Activated T-cell treated with anti-CD3 and anti-CD28 coated beads, Interleukin-2, amount 50 U/mL, for 4 hours (primary cell): ENCODE data around the gene VPS4A. TPM values are rescaled to one million over a fixed set of nuclear protein-coding genes. Genes with fewer than 3 reads are reported as not detected.
A peak's percentile ranks its signal among the peaks of the same experiment; 100 is the strongest.
"Not testable (repeated sequence)": the region's sequence is repeated elsewhere in the genome, so short reads cannot be mapped to it uniquely, and the experiment has no call there.

Source experiments
- ATAC-seq, 2 donors: fragments of 200-7000 bp; cut with Tn5 transposase; one replicate each; pipeline ENCODE4 v1.10.0; 2021
- DNase-seq: peaks from one replicate; pipeline ENCODE4 v3.0.0-alpha.2; 2020
- H3K27me3 Mint-ChIP-seq: one replicate; pipeline ENCODE4 v1.8.0; 2021; ENCODE audit warnings: low read depth, mixed read lengths
- H3K36me3 Mint-ChIP-seq: one replicate; pipeline ENCODE4 v1.8.0; 2022; ENCODE audit warnings: mixed read lengths; ENCODE audit not compliant: insufficient read depth
- H3K4me1 Mint-ChIP-seq: one replicate; pipeline ENCODE4 v1.8.0; 2021; ENCODE audit warnings: low read depth, mixed read lengths
- H3K4me3 Mint-ChIP-seq: one replicate; pipeline ENCODE4 v1.8.0; 2021; ENCODE audit warnings: mild to moderate bottlenecking, moderate library complexity, mixed read lengths
- H3K9me3 Mint-ChIP-seq: one replicate; pipeline ENCODE4 v1.8.0; 2021; ENCODE audit warnings: mixed read lengths
- total RNA-seq, 3 donors: library from RNA; stranded (reverse); gene quantifications; one replicate each; pipeline ENCODE4 v1.2.1, GENCODE V29; 2021

The VPS4A gene
- total RNA-seq: 10 to 100 TPM; 41.5 to 45.8 (median 44.1) TPM

DNA sequence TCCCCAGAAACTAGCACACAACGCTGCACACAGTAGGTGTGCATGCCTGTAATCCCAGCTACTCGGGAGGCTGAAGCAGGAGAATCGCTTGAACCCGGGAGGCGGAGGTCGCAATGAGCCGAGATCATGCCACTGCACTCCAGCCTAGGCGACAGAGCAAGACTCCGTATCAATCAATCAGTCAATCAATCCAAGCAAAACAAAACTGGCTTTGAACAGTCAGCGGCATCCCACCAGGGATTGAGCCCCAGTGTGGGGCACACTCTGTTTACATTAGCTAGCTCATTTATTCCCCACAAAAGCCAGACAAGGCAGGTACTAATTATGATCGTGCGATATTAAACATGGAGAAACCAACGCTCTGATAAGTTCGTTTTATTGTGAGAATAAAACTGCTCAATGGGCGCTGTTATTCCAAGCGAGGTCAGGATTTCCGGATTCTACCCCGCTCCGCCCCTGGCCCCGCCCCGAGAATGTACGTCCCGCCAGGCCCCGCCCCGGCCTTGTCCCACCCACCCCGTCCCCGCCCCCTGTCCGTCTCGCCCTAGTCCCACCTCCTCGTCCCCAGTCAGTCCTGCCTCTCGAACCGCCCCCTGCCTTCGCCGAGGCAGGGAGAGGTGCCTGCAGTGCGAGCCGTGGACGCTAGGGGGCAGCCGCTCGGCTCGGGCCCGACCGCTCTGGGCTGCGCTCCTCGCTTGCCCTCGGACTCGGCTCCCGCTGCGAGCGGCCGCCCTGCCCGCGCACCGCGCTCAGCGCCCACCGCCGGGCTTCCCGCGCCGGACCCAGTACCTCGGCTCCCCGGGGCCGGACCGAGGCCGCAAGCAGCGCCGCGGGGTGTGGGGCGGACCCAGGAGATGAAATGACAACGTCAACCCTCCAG lies at the start of gene VPS4A:
TSS of gene VPS4A (plus strand) at position 698 of the 880 bp plus-strand sequence. CDS start at position 860, 162 bp downstream.
- Mint-ChIP-seq H3K4me1 (peaks cover 29% of the 10 kb centered on the region), H3K36me3 (peaks cover 5% of the 10 kb centered on the region), H3K4me3 (peak within 1 kb of the TSS; percentile 100), H3K9me3 (no peaks in the 10 kb centered on the region), H3K27me3 (no peaks in the 10 kb centered on the region)
- ATAC-seq (peak; percentile 97 to 98), DNase-seq (peak; percentile 98)

DNA sequence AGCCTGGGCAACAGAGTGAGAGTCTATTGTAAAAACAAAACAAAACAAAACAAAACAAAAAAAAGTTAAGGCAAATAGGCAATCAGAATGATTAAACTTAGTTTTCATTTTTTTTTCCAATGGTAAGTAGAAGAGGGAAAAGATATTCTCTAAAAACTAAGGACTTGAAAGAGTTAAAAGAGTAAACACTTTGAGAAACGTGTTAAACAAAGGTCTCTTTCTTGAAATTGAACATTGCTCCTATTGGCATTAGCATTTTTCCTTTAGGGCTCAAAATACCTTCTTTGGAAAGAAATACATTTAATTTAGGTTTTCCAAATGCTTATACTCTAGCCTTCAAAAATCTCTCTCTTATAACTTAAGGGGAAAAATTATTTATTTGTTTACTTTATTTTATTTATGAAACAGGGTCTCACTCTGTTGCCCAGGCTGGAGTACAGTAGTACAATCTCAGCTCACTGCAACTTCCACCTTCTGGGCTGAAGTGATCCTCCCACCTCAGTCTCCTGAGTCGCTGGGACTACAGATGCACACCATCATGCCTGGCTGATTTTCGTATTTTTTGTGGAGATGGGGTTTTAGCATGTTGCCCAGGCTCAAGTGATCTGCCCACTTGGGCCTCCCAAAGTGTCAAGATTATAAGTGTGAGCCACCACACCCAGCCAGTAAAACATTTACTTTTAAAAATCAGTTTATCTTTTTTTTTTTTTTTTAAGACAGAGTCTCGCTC lies 44.7 kb upstream of the VPS4A start:
- Mint-ChIP-seq H3K4me3 (no peak overlapping the region), H3K9me3 (no peaks in the 10 kb centered on the region), H3K4me1 (no peaks in the 10 kb centered on the region), H3K27me3 (no peaks in the 10 kb centered on the region), H3K36me3 (peaks cover 15% of the 10 kb centered on the region)
- DNase-seq (no peak), ATAC-seq (no peak)

DNA sequence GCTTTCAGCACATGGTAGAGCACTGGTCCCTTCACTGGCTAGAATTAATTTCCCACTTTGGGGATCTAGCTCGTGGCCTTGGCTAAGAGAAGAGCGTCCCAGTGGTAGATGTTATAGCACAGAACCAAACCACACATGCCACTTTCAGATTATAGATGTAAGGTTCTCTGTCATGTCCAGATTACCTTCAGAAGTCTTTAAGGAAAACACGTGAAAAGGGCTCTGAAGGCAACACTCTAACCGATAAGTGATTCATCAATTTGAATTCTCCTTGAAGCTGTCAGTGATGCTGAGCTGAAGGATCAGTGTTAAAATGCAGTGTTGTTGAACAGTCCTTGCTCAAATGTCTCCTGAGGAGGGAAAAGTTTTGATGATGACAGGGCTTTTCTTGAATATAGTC lies 43.5 kb upstream of the VPS4A start:
- ATAC-seq (no peak), DNase-seq (no peak)
- no peaks in the 10 kb centered on the region for H3K27me3 Mint-ChIP-seq
- no peaks in the 10 kb centered on the region for H3K9me3 Mint-ChIP-seq
- H3K36me3 Mint-ChIP-seq: peaks cover 15% of the 10 kb centered on the region
- no peaks in the 10 kb centered on the region for H3K4me1 Mint-ChIP-seq
- H3K4me3 Mint-ChIP-seq: no peak overlapping the region

- H3K9me3 Mint-ChIP-seq: no peaks in the 10 kb centered on the region
- ATAC-seq: no peak
- H3K27me3 Mint-ChIP-seq: no peaks in the 10 kb centered on the region
- H3K36me3 Mint-ChIP-seq: peaks cover 11% of the 10 kb centered on the region
- H3K4me3 Mint-ChIP-seq: no peak overlapping the region
- no peak for DNase-seq
- H3K4me1 Mint-ChIP-seq: no peaks in the 10 kb centered on the region
Measured at GRCh38 chr16:69270395-69270794, 40.8 kb upstream of the VPS4A start.

- ATAC-seq (no peak), DNase-seq (no peak)
- H3K4me1 Mint-ChIP-seq: no peaks in the 10 kb centered on the region
- H3K36me3 Mint-ChIP-seq: peaks cover 11% of the 10 kb centered on the region
- H3K9me3 Mint-ChIP-seq: no peaks in the 10 kb centered on the region
- H3K4me3 Mint-ChIP-seq: no peak overlapping the region
- H3K27me3 Mint-ChIP-seq: no peaks in the 10 kb centered on the region
Measured at GRCh38 chr16:69270831-69271230, 40.3 kb upstream of the VPS4A start.

DNA sequence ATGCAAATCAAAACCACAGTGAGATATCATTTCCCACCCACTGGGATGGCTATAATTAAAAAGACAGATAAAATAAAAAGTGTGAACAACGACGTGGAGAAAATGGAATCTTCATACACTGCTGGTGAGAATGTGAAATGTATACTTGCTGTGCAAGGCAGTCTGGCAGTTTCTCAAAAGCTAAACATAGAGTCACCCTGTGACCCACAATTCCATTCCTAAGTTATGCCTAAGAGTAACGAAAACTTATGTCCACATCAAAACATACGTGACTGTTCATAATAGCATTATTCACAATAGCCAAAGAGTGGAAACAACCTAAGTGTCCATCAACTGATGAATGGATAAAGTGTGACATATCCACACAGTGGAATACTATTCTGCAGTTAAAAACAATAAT lies 38.1 kb upstream of the VPS4A start:
- ATAC-seq (no peak), DNase-seq (no peak)
- peaks cover 7% of the 10 kb centered on the region for H3K36me3 Mint-ChIP-seq
- H3K27me3 Mint-ChIP-seq: no peaks in the 10 kb centered on the region
- no peaks in the 10 kb centered on the region for H3K4me1 Mint-ChIP-seq
- H3K9me3 Mint-ChIP-seq: no peaks in the 10 kb centered on the region
- H3K4me3 Mint-ChIP-seq: no peak overlapping the region

- DNase-seq (no peak), ATAC-seq (no peak)
- H3K36me3 Mint-ChIP-seq: peaks cover 7% of the 10 kb centered on the region
- H3K4me3 Mint-ChIP-seq: no peak overlapping the region
- H3K27me3 Mint-ChIP-seq: no peaks in the 10 kb centered on the region
- no peaks in the 10 kb centered on the region for H3K4me1 Mint-ChIP-seq
- H3K9me3 Mint-ChIP-seq: no peaks in the 10 kb centered on the region
Measured at GRCh38 chr16:69274699-69275235, 36.4 kb upstream of the VPS4A start.

DNA sequence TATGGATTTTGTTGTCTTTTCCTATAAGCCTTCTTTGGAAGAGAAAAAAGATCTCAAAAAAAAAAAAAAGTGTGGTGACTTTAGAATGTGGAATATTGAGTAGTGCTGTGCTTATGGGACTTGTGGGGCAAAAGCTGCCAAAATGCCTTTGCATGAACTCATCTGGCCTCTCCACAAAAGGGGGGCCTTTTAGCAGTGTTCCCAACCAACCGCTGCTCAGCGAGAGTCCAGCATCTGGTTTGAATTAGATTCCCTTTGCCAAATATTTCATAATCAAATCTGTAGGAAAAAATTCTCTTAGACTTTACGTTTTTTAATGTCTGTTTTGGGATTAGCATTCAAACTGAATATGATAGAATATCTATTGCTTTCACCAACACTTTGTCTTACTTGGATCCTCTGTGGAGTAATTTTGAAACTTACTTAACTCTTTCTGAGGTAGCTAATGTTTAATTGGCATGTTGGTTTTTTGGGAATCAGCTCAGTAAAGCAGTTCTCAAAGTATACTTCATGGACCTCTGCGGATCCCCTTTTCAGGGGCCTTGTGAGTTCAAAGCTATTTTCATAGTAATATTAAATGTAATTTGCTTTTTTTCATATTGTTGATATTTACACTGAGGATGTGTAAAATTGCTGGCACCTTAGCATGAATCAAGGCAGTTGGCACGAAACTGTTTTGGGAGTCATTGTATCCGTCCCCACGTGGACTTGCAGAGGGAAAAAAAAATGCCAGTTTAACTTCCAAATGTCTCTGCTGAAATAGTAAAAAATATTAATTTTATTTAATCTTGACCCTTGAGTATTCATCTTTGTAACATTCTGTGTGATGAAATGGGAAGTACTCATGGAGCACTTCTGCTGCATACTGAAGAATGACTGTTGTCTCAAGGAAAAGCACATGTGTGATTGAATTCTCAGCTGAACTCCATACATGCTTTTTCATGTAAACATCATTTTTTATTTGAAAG lies 34.7 kb upstream of the VPS4A start:
- no peak overlapping the region for H3K4me3 Mint-ChIP-seq
- H3K4me1 Mint-ChIP-seq: no peaks in the 10 kb centered on the region
- peaks cover 2% of the 10 kb centered on the region for H3K36me3 Mint-ChIP-seq
- DNase-seq: no peak
- ATAC-seq: no peak
- H3K9me3 Mint-ChIP-seq: no peaks in the 10 kb centered on the region
- no peaks in the 10 kb centered on the region for H3K27me3 Mint-ChIP-seq

DNA sequence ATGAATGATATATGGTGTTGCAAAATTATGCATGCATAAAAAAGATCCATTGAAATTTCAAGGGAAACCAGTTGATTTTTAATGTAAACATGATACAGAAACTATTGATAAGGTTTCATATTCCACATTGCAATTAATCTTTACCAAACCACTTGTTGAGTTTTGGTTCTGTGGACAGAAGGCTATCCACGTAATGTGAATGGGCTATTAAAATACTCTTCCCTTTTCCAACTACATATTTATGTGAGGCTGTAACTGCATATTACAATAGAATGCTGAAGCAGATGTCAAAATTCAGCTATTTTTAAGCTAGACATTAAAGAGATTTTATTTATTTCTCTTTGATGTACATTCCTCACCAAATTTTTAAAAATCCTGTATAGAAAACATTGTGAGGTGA lies 33.7 kb upstream of the VPS4A start:
- H3K9me3 Mint-ChIP-seq: no peaks in the 10 kb centered on the region
- H3K27me3 Mint-ChIP-seq: no peaks in the 10 kb centered on the region
- ATAC-seq (no peak), DNase-seq (no peak)
- no peaks in the 10 kb centered on the region for H3K4me1 Mint-ChIP-seq
- H3K36me3 Mint-ChIP-seq: peaks cover 2% of the 10 kb centered on the region
- H3K4me3 Mint-ChIP-seq: no peak overlapping the region

DNA sequence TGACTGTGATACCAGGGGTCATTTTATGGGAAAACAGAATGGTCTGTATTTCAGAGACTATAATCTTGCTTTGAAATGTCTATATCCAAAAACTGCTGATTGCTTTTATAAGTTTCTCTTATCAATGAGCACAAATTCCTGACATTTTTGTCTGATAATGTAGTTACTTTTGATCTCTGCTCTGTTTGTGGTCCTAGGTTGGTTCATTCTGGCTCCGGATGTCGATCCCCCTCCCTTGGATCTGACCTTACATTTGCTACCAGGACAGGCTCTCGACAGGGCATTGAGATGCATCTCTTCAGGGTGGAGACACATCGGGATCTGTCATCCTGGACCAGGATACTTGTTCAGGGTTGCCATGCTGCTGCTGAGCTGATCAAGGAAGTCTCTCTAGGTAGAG lies 27.3 kb upstream of the VPS4A start:
- no peaks in the 10 kb centered on the region for H3K9me3 Mint-ChIP-seq
- no peak overlapping the region for H3K4me3 Mint-ChIP-seq

DNA sequence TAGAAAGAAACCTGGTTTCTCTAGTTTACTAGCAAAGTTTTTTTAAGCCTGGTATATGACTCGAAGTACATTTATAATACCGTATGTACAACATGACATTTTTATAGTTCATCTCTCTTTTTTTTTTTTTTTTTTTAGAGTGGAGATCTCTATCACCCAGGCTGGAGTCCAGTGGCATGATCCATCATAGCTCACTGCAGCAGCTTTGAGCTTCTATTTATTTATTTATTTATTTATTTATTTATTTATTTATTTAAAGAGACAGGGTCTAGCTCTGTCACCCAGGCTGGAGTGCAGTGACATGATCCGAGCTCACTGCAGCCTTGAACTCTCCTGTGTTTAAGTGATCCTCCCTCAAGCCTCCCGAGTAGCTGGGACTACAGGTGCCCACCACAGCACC lies 25.9 kb upstream of the VPS4A start:
- no peak for ATAC-seq
- Mint-ChIP-seq H3K4me1 (no peaks in the 10 kb centered on the region), H3K9me3 (no peaks in the 10 kb centered on the region), H3K36me3 (peaks cover 4% of the 10 kb centered on the region), H3K27me3 (no peaks in the 10 kb centered on the region), H3K4me3 (no peak overlapping the region)
- no peak for DNase-seq

More for the DNA sequence above, 27.3 kb upstream of the VPS4A start:
- Mint-ChIP-seq H3K36me3 (peaks cover 2% of the 10 kb centered on the region), H3K27me3 (no peaks in the 10 kb centered on the region), H3K4me1 (no peaks in the 10 kb centered on the region)
- ATAC-seq: no peak
- no peak for DNase-seq

GRCh38 chr16:69286941-69287713 lies 24.0 kb upstream of the VPS4A start:
- ATAC-seq (peak in 1 of 2 donors; percentile 18), DNase-seq (peak; percentile 31)
- Mint-ChIP-seq H3K4me3 (no peak overlapping the region), H3K4me1 (no peaks in the 10 kb centered on the region), H3K9me3 (no peaks in the 10 kb centered on the region), H3K36me3 (peaks cover 4% of the 10 kb centered on the region), H3K27me3 (no peaks in the 10 kb centered on the region)

GRCh38 chr16:69291657-69292056 lies 19.5 kb upstream of the VPS4A start:
- not testable (repeated sequence) for H3K27me3 Mint-ChIP-seq, ATAC-seq, H3K4me3 Mint-ChIP-seq, H3K36me3 Mint-ChIP-seq, H3K9me3 Mint-ChIP-seq, H3K4me1 Mint-ChIP-seq, DNase-seq
